ENCODE data around the gene LAMTOR2.

DNA sequence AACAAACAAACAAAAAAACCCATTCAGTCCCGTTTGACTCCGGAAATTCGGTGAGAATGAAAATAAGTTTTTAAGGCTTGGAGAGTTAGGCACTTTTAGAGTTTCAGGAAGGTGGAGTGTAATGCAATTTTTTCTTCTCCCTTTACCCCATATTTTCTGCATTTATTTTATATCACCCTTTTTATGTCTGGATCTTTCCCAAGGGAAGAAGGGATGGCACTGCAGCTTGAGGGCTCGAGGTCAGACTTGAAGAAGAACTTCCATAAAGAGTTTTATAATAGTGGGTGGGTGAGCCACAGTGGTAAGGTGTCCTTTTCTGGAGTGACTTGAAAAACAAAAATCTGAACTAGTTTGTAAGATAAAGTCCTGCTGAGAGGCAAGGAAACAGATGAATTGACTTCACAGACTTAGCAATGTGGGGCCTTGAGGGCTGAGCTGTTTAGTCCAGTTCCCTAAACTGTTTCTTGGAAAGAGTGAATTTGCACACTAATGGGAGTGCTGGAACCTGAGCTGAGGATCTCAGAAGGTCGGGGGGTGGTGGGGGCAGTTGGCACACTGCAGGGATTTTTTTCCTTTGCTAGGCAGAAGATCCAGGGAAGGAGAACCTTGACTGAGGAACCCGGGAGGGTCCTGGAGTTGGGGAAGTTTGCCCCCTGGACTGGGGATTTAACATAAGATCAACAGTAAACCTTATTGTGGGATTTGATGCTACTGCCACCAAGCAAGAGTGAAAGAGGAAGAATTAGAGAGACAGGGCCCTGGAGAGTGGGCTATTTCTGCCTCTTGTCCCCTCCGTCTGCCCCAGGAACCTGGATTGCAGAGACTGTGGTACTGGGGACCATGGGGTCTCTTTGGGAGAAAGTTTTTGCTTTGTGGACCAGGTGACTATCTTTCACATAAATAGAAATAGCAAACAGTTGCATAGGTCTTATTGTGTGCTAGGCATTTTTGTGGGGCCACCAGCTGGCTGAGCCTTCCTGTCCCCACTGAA lies 29.5 kb downstream of the LAMTOR2 start:
- no peak for TF ChIP-seq RAD21 (IDR thresholded peaks at IDR 0.05; ENCODE audit: low read depth)
- TF ChIP-seq, protein P1, sequence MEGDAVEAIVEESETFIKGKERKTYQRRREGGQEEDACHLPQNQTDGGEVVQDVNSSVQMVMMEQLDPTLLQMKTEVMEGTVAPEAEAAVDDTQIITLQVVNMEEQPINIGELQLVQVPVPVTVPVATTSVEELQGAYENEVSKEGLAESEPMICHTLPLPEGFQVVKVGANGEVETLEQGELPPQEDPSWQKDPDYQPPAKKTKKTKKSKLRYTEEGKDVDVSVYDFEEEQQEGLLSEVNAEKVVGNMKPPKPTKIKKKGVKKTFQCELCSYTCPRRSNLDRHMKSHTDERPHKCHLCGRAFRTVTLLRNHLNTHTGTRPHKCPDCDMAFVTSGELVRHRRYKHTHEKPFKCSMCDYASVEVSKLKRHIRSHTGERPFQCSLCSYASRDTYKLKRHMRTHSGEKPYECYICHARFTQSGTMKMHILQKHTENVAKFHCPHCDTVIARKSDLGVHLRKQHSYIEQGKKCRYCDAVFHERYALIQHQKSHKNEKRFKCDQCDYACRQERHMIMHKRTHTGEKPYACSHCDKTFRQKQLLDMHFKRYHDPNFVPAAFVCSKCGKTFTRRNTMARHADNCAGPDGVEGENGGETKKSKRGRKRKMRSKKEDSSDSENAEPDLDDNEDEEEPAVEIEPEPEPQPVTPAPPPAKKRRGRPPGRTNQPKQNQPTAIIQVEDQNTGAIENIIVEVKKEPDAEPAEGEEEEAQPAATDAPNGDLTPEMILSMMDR (IDR thresholded peaks at IDR 0.05 in 2 of 3, conservative IDR thresholded peaks at IDR 0.05 in 1 of 3; ENCODE audit: borderline replicate concordance in 1 of 3, insufficient read depth in 1 of 3, low read depth in 2 of 3, low read length in 2 of 3) = no peak
- no peak for TF ChIP-seq POLR2AphosphoS5 (IDR thresholded peaks at IDR 0.05; ENCODE audit: low read depth, low read length)
- TF ChIP-seq POLR2A (IDR thresholded peaks at IDR 0.05; ENCODE audit: borderline replicate concordance, extremely low read depth, insufficient read depth, insufficient read length) = no peak
- TF ChIP-seq, protein P2, sequence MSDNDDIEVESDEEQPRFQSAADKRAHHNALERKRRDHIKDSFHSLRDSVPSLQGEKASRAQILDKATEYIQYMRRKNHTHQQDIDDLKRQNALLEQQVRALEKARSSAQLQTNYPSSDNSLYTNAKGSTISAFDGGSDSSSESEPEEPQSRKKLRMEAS (IDR thresholded peaks at IDR 0.05) = no peak
- no peak for TF ChIP-seq EZH2 (IDR thresholded peaks at IDR 0.05)
- no peak for TF ChIP-seq TCF7L2 (IDR thresholded peaks at IDR 0.05; ENCODE audit: borderline replicate concordance, extremely low read depth, insufficient read depth, insufficient read length)

Data from HCT116 (cell line).